ENCODE data around the gene CCT5.
"Not testable (repeated sequence)": the region's sequence is repeated elsewhere in the genome, so short reads cannot be mapped to it uniquely, and the experiment has no call there.

The CCT5 gene

GRCh38 chr5:10295619-10296326, 45.7 kb downstream of the CCT5 start:
- no peak for DNase-seq (ENCODE audit: extremely low spot score, insufficient read length, low read depth)
- no peak for FAIRE-seq

GRCh38 chr5:10297646-10298204, 47.6 kb downstream of the CCT5 start:
- DNase-seq (ENCODE audit: extremely low spot score, insufficient read length, low read depth) (no peak), FAIRE-seq (no peak)

- DNase-seq (ENCODE audit: extremely low spot score, insufficient read length, low read depth) (no peak), FAIRE-seq (no peak)
Measured at GRCh38 chr5:10300246-10300645, 50.2 kb downstream of the CCT5 start.

- DNase-seq (ENCODE audit: extremely low spot score, insufficient read length, low read depth) (no peak), FAIRE-seq (no peak)
Measured at GRCh38 chr5:10301266-10301665, 51.2 kb downstream of the CCT5 start.

- FAIRE-seq, result no peak
- DNase-seq (ENCODE audit: extremely low spot score, insufficient read length, low read depth), result no peak
Measured at GRCh38 chr5:10301842-10302610, 51.9 kb downstream of the CCT5 start.

GRCh38 chr5:10303201-10303600, 53.1 kb downstream of the CCT5 start:
- no peak for FAIRE-seq
- no peak for DNase-seq (ENCODE audit: extremely low spot score, insufficient read length, low read depth)

- no peak for DNase-seq (ENCODE audit: extremely low spot score, insufficient read length, low read depth)
- no peak for FAIRE-seq
Measured at GRCh38 chr5:10303699-10304170, 53.7 kb downstream of the CCT5 start.

- FAIRE-seq (no peak), DNase-seq (ENCODE audit: extremely low spot score, insufficient read length, low read depth) (no peak)
Measured at GRCh38 chr5:10304932-10305331, 54.9 kb downstream of the CCT5 start.

- FAIRE-seq, result no peak
- no peak for DNase-seq (ENCODE audit: extremely low spot score, insufficient read length, low read depth)
Measured at GRCh38 chr5:10306114-10306513, 56.0 kb downstream of the CCT5 start.

- FAIRE-seq (no peak), DNase-seq (ENCODE audit: extremely low spot score, insufficient read length, low read depth) (no peak)
Measured at GRCh38 chr5:10306806-10307205, 56.7 kb downstream of the CCT5 start.

GRCh38 chr5:10307206-10308148, 57.4 kb downstream of the CCT5 start, which contains the start of gene CMBL:
CMBL (minus strand) TSS chr5:10307902; CDS start chr5:10290762, 17,140 bp downstream.
- FAIRE-seq, result no peak
- peak; percentile 50 for DNase-seq (ENCODE audit: extremely low spot score, insufficient read length, low read depth)

GRCh38 chr5:10308844-10309243, 58.8 kb downstream of the CCT5 start:
- FAIRE-seq (no peak), DNase-seq (ENCODE audit: extremely low spot score, insufficient read length, low read depth) (no peak)

- FAIRE-seq, result no peak
Measured at GRCh38 chr5:10310066-10310779, 60.1 kb downstream of the CCT5 start.

GRCh38 chr5:10310835-10311570, 60.9 kb downstream of the CCT5 start:
- DNase-seq (ENCODE audit: extremely low spot score, insufficient read length, low read depth); FAIRE-seq: not testable (repeated sequence)

More at GRCh38 chr5:10310066-10310779, 60.1 kb downstream of the CCT5 start:
- no peak for DNase-seq (ENCODE audit: extremely low spot score, insufficient read length, low read depth)

GRCh38 chr5:10311595-10312425, 61.7 kb downstream of the CCT5 start:
- FAIRE-seq, result no peak
- no peak for DNase-seq (ENCODE audit: extremely low spot score, insufficient read length, low read depth)

- FAIRE-seq (no peak), DNase-seq (ENCODE audit: extremely low spot score, insufficient read length, low read depth) (no peak)
Measured at GRCh38 chr5:10315201-10315600, 65.1 kb downstream of the CCT5 start.
